C4-2B (cell line): ENCODE measurements around the gene CELSR1.

Source experiments
- H3K27ac ChIP-seq: fragments of 450-650 bp; 2 replicates; pipeline ENCODE4 v1.5.1; 2017
- ZFX ChIP-seq: fragments of 450-650 bp; IDR thresholded peaks from 2 replicates; pipeline ENCODE4 v1.6.1; 2017
- TF ChIP-seq, protein P1 (sequence below): fragments of 450-650 bp; conservative IDR thresholded peaks from 2 replicates; pipeline ENCODE4 v1.5.1; 2017; ENCODE audit warnings: mild to moderate bottlenecking

CELSR1 gene

DNA sequence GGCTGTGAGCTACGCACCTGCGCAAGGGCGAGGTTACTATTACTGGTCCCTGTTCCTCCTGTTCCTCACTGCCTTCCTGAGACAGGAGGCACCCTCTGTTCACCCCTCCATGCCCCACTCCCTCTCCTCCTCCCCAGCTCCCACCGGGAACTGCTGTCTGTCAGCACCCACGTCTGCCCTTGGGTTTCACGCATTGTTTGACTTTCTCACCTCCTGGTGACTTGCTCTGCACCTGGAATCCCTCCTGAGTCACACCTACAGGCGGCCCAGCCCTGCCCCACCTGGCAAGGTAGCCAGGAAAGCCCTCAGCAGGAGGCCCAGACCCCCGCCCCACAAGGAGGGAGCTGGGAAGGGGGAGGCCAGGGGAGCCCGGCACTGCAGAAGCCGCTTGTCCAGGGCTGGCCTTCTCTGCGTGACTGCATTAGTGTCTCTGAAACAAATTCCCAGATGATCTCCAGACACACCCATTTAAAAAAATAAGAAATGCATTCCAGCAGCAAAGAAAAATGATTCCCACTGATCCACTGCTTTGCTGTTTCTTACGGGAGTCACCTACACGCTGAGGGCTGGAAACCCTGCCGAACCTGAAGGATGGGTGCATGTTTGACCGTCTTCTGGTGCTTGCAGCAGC is 86.4 kb downstream of the CELSR1 start:
- H3K27ac ChIP-seq: no peak overlapping the region
- TF ChIP-seq ZFX: no peak
- TF ChIP-seq, protein P1, sequence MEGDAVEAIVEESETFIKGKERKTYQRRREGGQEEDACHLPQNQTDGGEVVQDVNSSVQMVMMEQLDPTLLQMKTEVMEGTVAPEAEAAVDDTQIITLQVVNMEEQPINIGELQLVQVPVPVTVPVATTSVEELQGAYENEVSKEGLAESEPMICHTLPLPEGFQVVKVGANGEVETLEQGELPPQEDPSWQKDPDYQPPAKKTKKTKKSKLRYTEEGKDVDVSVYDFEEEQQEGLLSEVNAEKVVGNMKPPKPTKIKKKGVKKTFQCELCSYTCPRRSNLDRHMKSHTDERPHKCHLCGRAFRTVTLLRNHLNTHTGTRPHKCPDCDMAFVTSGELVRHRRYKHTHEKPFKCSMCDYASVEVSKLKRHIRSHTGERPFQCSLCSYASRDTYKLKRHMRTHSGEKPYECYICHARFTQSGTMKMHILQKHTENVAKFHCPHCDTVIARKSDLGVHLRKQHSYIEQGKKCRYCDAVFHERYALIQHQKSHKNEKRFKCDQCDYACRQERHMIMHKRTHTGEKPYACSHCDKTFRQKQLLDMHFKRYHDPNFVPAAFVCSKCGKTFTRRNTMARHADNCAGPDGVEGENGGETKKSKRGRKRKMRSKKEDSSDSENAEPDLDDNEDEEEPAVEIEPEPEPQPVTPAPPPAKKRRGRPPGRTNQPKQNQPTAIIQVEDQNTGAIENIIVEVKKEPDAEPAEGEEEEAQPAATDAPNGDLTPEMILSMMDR: no peak

- TF ChIP-seq, protein P1: no peak
- TF ChIP-seq ZFX: no peak
- no peak overlapping the region for H3K27ac ChIP-seq
Measured at GRCh38 chr22:46449974-46450745, 87.3 kb downstream of the CELSR1 start.

- TF ChIP-seq, protein P1: no peak
- TF ChIP-seq ZFX: no peak
- H3K27ac ChIP-seq: no peak overlapping the region
Measured at GRCh38 chr22:46449116-46449691, 88.2 kb downstream of the CELSR1 start.

DNA sequence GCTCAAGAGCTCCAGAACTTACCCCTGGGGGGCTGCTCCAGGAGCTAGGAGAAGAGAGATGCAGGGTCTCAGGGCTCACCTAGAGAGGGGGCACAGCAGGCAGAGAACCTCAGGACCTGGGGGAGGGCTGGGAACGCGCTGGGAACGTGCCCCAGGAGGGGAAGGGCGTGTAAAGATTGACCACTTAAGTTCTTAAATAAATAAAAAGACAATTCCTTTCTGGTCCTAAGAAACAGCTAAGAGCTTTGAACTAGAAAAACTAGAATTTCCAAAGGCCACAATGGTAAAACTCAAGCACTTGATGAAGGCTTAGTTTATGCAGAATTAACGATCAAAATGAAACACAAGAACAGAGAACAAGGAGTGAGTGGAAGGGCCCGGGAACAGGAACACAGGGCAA is 89.1 kb downstream of the CELSR1 start:
- H3K27ac ChIP-seq: no peak overlapping the region
- TF ChIP-seq, protein P1: no peak
- no peak for TF ChIP-seq ZFX

GRCh38 chr22:46447906-46448305 is 89.5 kb downstream of the CELSR1 start:
- no peak for TF ChIP-seq ZFX
- TF ChIP-seq, protein P1: no peak
- no peak overlapping the region for H3K27ac ChIP-seq

DNA sequence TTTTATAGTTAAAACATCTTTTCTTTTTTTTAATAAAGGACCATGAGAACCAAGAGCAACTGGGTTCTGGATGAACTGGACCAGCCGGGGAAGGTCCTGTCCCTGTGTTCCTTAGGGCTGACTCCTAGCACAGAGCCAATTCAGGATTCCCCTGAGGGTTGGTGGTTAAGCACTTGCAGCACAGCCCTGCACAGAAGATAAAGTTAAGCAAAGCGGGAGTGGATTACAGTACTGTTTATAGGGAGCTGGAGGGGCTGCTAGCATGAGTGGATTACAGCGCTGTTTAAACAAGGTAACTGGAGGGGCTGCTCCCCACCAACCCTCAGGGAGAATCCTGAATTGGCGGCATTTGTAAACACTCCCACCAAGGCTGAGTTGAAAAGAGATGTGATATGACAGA is 90.6 kb downstream of the CELSR1 start:
- TF ChIP-seq, protein P1: no peak
- no peak for TF ChIP-seq ZFX
- no peak overlapping the region for H3K27ac ChIP-seq

- TF ChIP-seq, protein P1: no peak
- TF ChIP-seq ZFX: no peak
- H3K27ac ChIP-seq: no peak overlapping the region
Measured at GRCh38 chr22:46445771-46446420, 91.5 kb downstream of the CELSR1 start.
